ENCODE data around the gene SRP54.

The SRP54 gene

DNA sequence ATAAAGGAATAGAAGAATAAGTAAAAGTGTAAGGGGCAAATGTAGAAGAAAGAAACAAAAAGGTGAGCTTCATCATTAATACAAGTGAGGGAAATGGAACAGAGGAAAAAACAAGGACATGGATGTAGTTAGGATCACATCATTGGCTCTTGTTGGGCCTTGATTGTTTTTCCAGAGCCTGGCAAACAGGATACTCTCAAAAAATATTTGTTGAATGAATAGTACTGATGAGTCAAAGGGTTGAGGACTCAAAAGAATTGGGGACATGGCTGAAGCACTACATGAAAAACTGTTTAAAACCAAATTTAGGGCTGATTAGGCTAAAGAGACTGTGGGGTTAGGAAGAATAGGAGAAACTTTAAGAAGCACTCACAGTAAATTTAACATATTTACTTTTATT, 11.4 kb upstream of the SRP54 start:
- Histone ChIP-seq H2BK15ac (ENCODE audit: low read depth, poor library complexity, severe bottlenecking) (no peak overlapping the region), H4K8ac (ENCODE audit: low read length) (no peak overlapping the region), H3K36me3 (ENCODE audit: control insufficient read depth in 1 of 2, insufficient read depth in 2 of 2, low read depth in 1 of 2, low read length in 2 of 2) (peaks cover 4 to 11% of the 10 kb centered on the region in 2 experiments), H3K4me2 (ENCODE audit: low read length, poor library complexity, severe bottlenecking) (no peak overlapping the region), H3K18ac (ENCODE audit: low read depth in 1 of 2, low read length in 2 of 2) (no peak overlapping the region), H3K79me1 (replicated peaks; ENCODE audit: low read length, poor library complexity, severe bottlenecking) (peaks cover 12% of the 10 kb centered on the region), H3K4ac (ENCODE audit: low read depth in 1 of 2, low read length in 2 of 2) (no peak overlapping the region), H2AK5ac (ENCODE audit: low read length, severe bottlenecking) (no peak overlapping the region), H3K14ac (ENCODE audit: low read length in 2 of 2) (no peak overlapping the region), H2BK12ac (ENCODE audit: low read length in 2 of 2) (no peak overlapping the region), H3K4me3 (ENCODE audit: insufficient read depth in 1 of 2, low read depth in 1 of 2, low read length in 2 of 2) (no peak overlapping the region), H2AFZ (ENCODE audit: low read depth, low read length) (no peak overlapping the region), H3K23ac (ENCODE audit: low read length in 2 of 2) (no peak overlapping the region), H3K9ac (ENCODE audit: low read length) (no peak overlapping the region), H3K27me3 (ENCODE audit: control insufficient read depth in 1 of 2, insufficient read depth in 1 of 2, low read length in 2 of 2) (no peaks in the 10 kb centered on the region), H4K91ac (ENCODE audit: low read length) (no peak overlapping the region), H3K27ac (ENCODE audit: low read length, poor library complexity, severe bottlenecking) (peak overlapping the region; percentile 57), H2BK120ac (ENCODE audit: low read depth, low read length) (no peak overlapping the region), H2BK5ac (ENCODE audit: low read depth, low read length, poor library complexity, severe bottlenecking) (no peak overlapping the region), H3K4me1 (ENCODE audit: control insufficient read depth, insufficient read depth, low read depth, low read length) (peaks cover 3% of the 10 kb centered on the region), H3K9me3 (ENCODE audit: control insufficient read depth, low read length) (no peaks in the 10 kb centered on the region)
- DNase-seq, result peak; percentile 18

DNA sequence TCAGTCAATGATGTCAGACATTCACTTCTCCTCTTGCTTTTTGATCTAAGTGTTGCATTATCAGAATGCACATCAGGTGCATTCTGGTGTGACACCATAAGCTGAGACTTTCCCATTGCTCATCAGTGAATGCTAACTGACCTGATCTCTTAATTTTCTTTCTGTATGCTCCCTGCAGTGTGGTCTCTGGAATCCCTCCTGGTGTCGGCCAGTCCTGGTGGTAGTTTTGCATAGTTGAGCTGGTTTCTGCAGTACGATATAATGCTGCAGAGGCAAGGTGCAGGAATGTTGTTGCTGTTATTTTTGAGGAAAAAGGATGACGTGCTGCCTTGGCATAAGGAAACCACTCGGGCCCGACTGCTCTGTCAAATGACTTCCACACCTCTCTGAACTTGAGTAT, 11.0 kb upstream of the SRP54 start:
- Histone ChIP-seq H3K14ac (ENCODE audit: low read length in 2 of 2) (no peak overlapping the region), H3K27me3 (ENCODE audit: control insufficient read depth in 1 of 2, insufficient read depth in 1 of 2, low read length in 2 of 2) (no peaks in the 10 kb centered on the region), H4K8ac (ENCODE audit: low read length) (no peak overlapping the region), H2BK12ac (ENCODE audit: low read length in 2 of 2) (no peak overlapping the region), H3K4me2 (ENCODE audit: low read length, poor library complexity, severe bottlenecking) (no peak overlapping the region), H4K91ac (ENCODE audit: low read length) (no peak overlapping the region), H2BK5ac (ENCODE audit: low read depth, low read length, poor library complexity, severe bottlenecking) (no peak overlapping the region), H2AK5ac (ENCODE audit: low read length, severe bottlenecking) (no peak overlapping the region), H3K4me1 (ENCODE audit: control insufficient read depth, insufficient read depth, low read depth, low read length) (peaks cover 3% of the 10 kb centered on the region), H3K4ac (ENCODE audit: low read depth in 1 of 2, low read length in 2 of 2) (no peak overlapping the region), H3K79me1 (replicated peaks; ENCODE audit: low read length, poor library complexity, severe bottlenecking) (peaks cover 14% of the 10 kb centered on the region), H2AFZ (ENCODE audit: low read depth, low read length) (no peak overlapping the region), H3K9me3 (ENCODE audit: control insufficient read depth, low read length) (no peaks in the 10 kb centered on the region), H3K23ac (ENCODE audit: low read length in 2 of 2) (no peak overlapping the region), H3K27ac (ENCODE audit: low read length, poor library complexity, severe bottlenecking) (peak overlapping the region; percentile 43), H3K9ac (ENCODE audit: low read length) (no peak overlapping the region), H2BK15ac (ENCODE audit: low read depth, poor library complexity, severe bottlenecking) (no peak overlapping the region), H3K18ac (ENCODE audit: low read depth in 1 of 2, low read length in 2 of 2) (no peak overlapping the region), H3K36me3 (ENCODE audit: control insufficient read depth in 1 of 2, insufficient read depth in 2 of 2, low read depth in 1 of 2, low read length in 2 of 2) (peaks cover 4 to 10% of the 10 kb centered on the region in 2 experiments), H2BK120ac (ENCODE audit: low read depth, low read length) (no peak overlapping the region), H3K4me3 (ENCODE audit: insufficient read depth in 1 of 2, low read depth in 1 of 2, low read length in 2 of 2) (no peak overlapping the region)
- WGBS, result 58% methylated on average over 4 of the region's 5 CpGs
- no peak for DNase-seq

DNA sequence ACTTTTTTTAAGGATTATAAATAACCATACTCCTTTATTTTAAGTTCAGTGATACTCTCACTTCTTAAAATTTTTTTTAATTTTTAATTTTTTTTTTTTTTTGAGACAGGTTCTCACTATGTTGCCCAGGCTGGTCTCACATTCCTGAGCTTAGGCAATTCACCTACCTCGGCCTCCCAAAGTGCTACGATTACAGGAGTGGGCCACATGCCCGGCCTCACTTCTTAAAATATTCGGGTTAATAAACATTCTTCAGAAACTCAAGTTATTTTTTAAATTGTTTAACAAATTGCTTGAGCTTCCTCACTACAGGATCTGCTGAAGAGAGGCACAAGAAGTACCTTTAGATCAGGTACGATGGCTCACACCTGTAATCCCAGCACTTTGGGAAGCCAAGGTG, 4.3 kb upstream of the SRP54 start:
- H3K9me3 ChIP-seq (ENCODE audit: control insufficient read depth, low read length), result no peaks in the 10 kb centered on the region
- DNase-seq, result no peak
- H3K36me3 ChIP-seq (ENCODE audit: control insufficient read depth in 1 of 2, insufficient read depth in 2 of 2, low read depth in 1 of 2, low read length in 2 of 2), result no peaks in the 10 kb centered on the region
- no peak overlapping the region for H3K4ac ChIP-seq (ENCODE audit: low read depth in 1 of 2, low read length in 2 of 2)
- 96% methylated on average over 5 of the region's 5 CpGs for WGBS
- no peak overlapping the region for H2BK12ac ChIP-seq (ENCODE audit: low read length in 2 of 2)
- H3K9ac ChIP-seq (ENCODE audit: low read length), result no peak overlapping the region
- H3K27me3 ChIP-seq (ENCODE audit: control insufficient read depth in 1 of 2, insufficient read depth in 1 of 2, low read length in 2 of 2), result no peaks in the 10 kb centered on the region
- H3K27ac ChIP-seq (ENCODE audit: low read length, poor library complexity, severe bottlenecking), result no peak overlapping the region
- H4K8ac ChIP-seq (ENCODE audit: low read length), result no peak overlapping the region
- H2BK5ac ChIP-seq (ENCODE audit: low read depth, low read length, poor library complexity, severe bottlenecking), result no peak overlapping the region
- H3K18ac ChIP-seq (ENCODE audit: low read depth in 1 of 2, low read length in 2 of 2), result no peak overlapping the region
- no peak overlapping the region for H2AFZ ChIP-seq (ENCODE audit: low read depth, low read length)
- H3K4me2 ChIP-seq (ENCODE audit: low read length, poor library complexity, severe bottlenecking), result no peak overlapping the region
- H2BK15ac ChIP-seq (ENCODE audit: low read depth, poor library complexity, severe bottlenecking), result no peak overlapping the region
- H4K91ac ChIP-seq (ENCODE audit: low read length), result no peak overlapping the region
- no peak overlapping the region for H2BK120ac ChIP-seq (ENCODE audit: low read depth, low read length)
- H3K4me3 ChIP-seq (ENCODE audit: insufficient read depth in 1 of 2, low read depth in 1 of 2, low read length in 2 of 2), result no peak overlapping the region
- no peak overlapping the region for H3K23ac ChIP-seq (ENCODE audit: low read length in 2 of 2)
- no peak overlapping the region for H3K14ac ChIP-seq (ENCODE audit: low read length in 2 of 2)
- peaks cover 6% of the 10 kb centered on the region for H3K4me1 ChIP-seq (ENCODE audit: control insufficient read depth, insufficient read depth, low read depth, low read length)
- H2AK5ac ChIP-seq (ENCODE audit: low read length, severe bottlenecking), result no peak overlapping the region
- peaks cover 15% of the 10 kb centered on the region for H3K79me1 ChIP-seq (replicated peaks; ENCODE audit: low read length, poor library complexity, severe bottlenecking)

DNA sequence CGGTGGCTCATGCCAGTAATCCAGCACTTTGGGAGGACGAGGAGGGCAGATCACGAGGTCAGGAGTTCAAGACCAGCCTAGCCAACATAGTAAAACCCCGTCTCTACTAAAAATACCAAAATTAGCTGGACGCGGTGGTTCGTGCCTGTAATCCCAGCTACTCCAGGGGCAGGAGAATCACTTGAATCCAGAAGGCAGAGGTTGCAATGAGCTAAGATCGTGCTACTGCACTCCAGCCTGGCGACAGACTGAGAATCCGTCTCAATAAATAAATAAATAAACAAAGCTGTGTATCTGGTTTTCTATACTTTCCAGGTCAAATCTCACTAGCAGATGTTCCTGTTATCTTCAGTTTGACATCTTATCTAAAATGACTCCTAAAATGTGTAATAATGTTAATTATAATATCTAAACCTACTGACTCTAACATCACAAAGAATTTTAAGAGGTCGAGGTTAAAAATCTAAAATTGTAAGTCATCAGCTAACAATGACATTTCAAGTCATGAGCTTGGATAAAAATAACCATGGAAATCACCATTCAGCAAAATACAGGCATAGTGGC, 2.4 kb upstream of the SRP54 start:
- no peak overlapping the region for H2BK5ac ChIP-seq (ENCODE audit: low read depth, low read length, poor library complexity, severe bottlenecking)
- H3K18ac ChIP-seq (ENCODE audit: low read depth in 1 of 2, low read length in 2 of 2), result peak overlapping the region in 1 of 2 experiments; percentile 78
- H3K27ac ChIP-seq (ENCODE audit: low read length, poor library complexity, severe bottlenecking), result peak overlapping the region; percentile 54
- peak overlapping the region in 1 of 2 experiments; percentile 72 for H2BK12ac ChIP-seq (ENCODE audit: low read length in 2 of 2)
- H2BK15ac ChIP-seq (ENCODE audit: low read depth, poor library complexity, severe bottlenecking), result no peak overlapping the region
- H3K27me3 ChIP-seq (ENCODE audit: control insufficient read depth in 1 of 2, insufficient read depth in 1 of 2, low read length in 2 of 2), result no peaks in the 10 kb centered on the region
- peaks cover 12% of the 10 kb centered on the region for H3K4me1 ChIP-seq (ENCODE audit: control insufficient read depth, insufficient read depth, low read depth, low read length)
- H3K36me3 ChIP-seq (ENCODE audit: control insufficient read depth in 1 of 2, insufficient read depth in 2 of 2, low read depth in 1 of 2, low read length in 2 of 2), result peaks cover 0 to 3% of the 10 kb centered on the region in 2 experiments
- peak overlapping the region; percentile 46 to 86 for H3K4me3 ChIP-seq (ENCODE audit: insufficient read depth in 1 of 2, low read depth in 1 of 2, low read length in 2 of 2)
- no peak overlapping the region for H3K23ac ChIP-seq (ENCODE audit: low read length in 2 of 2)
- H4K8ac ChIP-seq (ENCODE audit: low read length), result peak overlapping the region; percentile 57
- H2BK120ac ChIP-seq (ENCODE audit: low read depth, low read length), result no peak overlapping the region
- 93% methylated on average over 9 of the region's 11 CpGs for WGBS
- H2AFZ ChIP-seq (ENCODE audit: low read depth, low read length), result peak overlapping the region; percentile 69
- no peak overlapping the region for H3K4ac ChIP-seq (ENCODE audit: low read depth in 1 of 2, low read length in 2 of 2)
- H3K9ac ChIP-seq (ENCODE audit: low read length), result peak overlapping the region; percentile 98
- H3K9me3 ChIP-seq (ENCODE audit: control insufficient read depth, low read length), result no peaks in the 10 kb centered on the region
- H3K4me2 ChIP-seq (ENCODE audit: low read length, poor library complexity, severe bottlenecking), result peak overlapping the region; percentile 76
- H3K14ac ChIP-seq (ENCODE audit: low read length in 2 of 2), result peak overlapping the region in 1 of 2 experiments; percentile 65
- peaks cover 11% of the 10 kb centered on the region for H3K79me1 ChIP-seq (replicated peaks; ENCODE audit: low read length, poor library complexity, severe bottlenecking)
- H4K91ac ChIP-seq (ENCODE audit: low read length), result no peak overlapping the region
- DNase-seq, result no peak
- H2AK5ac ChIP-seq (ENCODE audit: low read length, severe bottlenecking), result no peak overlapping the region

Data from mesenchymal stem cell (in vitro differentiated cells and primary cell).